ENCODE data around the gene PLXDC2. TPM values are rescaled to one million over a fixed set of nuclear protein-coding genes. Genes with fewer than 3 reads are reported as not detected.

Gene PLXDC2
- total RNA-seq, 1 experiment from 2014 or later, result 21.9 TPM

DNA sequence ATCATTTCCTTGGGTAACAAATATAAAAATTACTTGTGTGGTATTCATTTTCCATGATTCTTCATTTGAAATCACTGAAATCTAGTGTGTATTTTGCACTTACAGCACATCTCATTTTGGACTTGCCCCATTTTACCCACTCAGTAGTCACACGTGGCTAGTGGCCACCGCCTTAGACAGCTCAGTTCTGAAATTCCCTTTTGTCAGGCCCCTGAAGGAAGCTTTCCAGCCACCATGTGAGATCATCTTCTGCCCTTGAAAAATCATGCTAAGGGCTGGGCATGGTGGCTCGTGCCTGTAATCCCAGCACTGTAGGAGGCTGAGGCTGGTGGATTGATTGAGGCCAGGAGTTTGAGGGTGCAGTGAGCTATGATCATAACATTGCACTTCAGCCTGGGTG, 79.3 kb downstream of the PLXDC2 start:
- no peaks in the 10 kb centered on the region for H3K36me3 ChIP-seq (replicated peaks; ENCODE audit: control insufficient read depth, insufficient read depth, low read length)
- H3K4me3 ChIP-seq (ENCODE audit: insufficient read depth, low read depth, low read length), result no peak overlapping the region
- H3K27me3 ChIP-seq (ENCODE audit: control insufficient read depth, insufficient read depth, low read length), result no peaks in the 10 kb centered on the region
- no peak for DNase-seq

DNA sequence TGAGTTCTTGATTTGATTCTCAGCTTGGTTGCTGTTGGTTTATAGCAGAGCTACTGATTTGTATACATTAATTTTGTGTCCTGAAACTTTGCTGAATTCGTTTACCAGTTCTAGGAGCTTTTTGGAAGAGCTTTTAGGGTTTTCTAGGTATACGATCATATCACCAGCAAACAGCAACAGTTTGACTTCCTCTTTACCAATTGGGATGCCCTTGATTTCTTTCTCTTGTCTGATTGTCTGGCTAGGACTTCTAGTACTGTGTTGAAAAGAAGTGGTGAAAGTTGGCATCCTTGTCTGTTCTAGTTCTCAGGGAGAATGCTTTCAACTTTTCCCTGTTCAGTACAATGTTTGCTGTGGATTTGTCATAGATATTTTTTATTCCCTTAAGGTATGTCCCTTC, 86.2 kb downstream of the PLXDC2 start:
- DNase-seq, result no peak

GRCh38 chr10:19904202-19904661, 88.0 kb downstream of the PLXDC2 start:
- H3K36me3 ChIP-seq (replicated peaks; ENCODE audit: control insufficient read depth, insufficient read depth, low read length), result no peaks in the 10 kb centered on the region
- DNase-seq, result no peak
- H3K27me3 ChIP-seq (ENCODE audit: control insufficient read depth, insufficient read depth, low read length), result no peaks in the 10 kb centered on the region
- no peak overlapping the region for H3K4me3 ChIP-seq (ENCODE audit: insufficient read depth, low read depth, low read length)

More for the DNA sequence above, 86.2 kb downstream of the PLXDC2 start:
- H3K27me3 ChIP-seq (ENCODE audit: control insufficient read depth, insufficient read depth, low read length), result no peaks in the 10 kb centered on the region
- H3K4me3 ChIP-seq (ENCODE audit: insufficient read depth, low read depth, low read length), result no peak overlapping the region
- no peaks in the 10 kb centered on the region for H3K36me3 ChIP-seq (replicated peaks; ENCODE audit: control insufficient read depth, insufficient read depth, low read length)

DNA sequence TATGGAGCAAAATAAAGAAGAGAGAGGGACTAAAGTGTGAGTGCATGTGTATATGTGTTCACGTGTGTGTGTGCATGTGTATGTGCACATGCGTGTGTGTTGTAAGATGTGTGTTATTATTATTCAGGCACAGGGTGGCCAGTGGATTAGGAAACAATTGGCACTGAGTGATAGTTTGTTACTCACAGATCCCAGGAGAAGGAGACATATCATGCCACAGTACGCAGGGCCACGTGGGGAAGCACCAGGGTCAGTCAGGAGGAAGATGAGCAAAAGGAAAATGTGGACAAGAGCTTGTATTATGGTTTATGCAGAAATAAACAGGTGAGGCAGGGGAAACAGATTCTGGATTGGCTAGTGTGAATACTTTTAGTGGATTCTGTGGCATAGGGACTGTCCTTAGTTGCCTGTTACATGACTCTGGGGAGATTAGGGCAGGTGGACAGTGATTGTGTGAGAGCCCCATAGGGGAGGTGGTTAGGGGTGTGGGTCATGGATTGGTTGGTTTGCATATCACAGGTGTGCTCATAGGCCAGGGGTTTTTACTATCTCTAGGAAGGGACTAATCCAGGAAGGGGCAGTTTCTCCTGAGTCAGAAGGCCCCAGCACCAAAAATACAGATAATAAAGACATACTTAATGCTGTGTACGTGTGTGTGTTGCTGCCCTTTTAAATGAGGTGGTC, 90.0 kb downstream of the PLXDC2 start:
- no peaks in the 10 kb centered on the region for H3K36me3 ChIP-seq (replicated peaks; ENCODE audit: control insufficient read depth, insufficient read depth, low read length)
- H3K4me3 ChIP-seq (ENCODE audit: insufficient read depth, low read depth, low read length), result no peak overlapping the region
- no peak for DNase-seq
- H3K27me3 ChIP-seq (ENCODE audit: control insufficient read depth, insufficient read depth, low read length), result no peaks in the 10 kb centered on the region

DNA sequence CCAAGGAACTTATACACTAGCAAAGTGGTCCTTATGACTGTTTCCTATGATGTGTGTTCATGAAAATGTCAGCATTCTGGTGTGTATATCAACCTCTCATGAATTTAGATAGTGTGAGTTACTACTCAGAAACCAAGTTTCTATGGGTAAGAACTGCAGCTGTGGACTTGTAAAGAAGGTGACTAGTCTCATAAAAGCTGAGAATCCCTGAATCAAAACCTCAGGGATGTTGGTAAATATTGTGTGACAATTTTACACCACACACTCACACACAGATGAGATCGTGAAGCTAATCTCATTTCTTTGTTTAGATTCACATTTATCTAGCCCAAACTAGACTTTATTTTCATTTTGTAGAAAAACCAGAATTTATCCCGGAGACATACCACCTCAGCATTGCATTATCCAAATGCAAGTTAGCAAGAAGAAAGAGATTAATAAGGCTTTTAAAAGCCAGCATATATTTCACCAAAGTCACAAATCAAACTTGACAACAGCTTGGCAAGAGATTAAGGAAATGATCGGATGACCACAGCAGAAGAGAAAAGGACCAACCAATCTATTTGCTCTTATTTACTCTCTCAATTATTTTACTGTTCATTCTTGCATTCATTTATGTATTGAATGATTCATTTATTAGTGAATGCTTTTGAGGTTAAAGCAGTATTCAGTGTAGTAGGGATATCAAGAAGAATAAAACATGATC, 92.9 kb downstream of the PLXDC2 start:
- H3K4me3 ChIP-seq (ENCODE audit: insufficient read depth, low read depth, low read length), result no peak overlapping the region
- no peak for DNase-seq
- H3K27me3 ChIP-seq (ENCODE audit: control insufficient read depth, insufficient read depth, low read length), result no peaks in the 10 kb centered on the region
- no peaks in the 10 kb centered on the region for H3K36me3 ChIP-seq (replicated peaks; ENCODE audit: control insufficient read depth, insufficient read depth, low read length)

DNA sequence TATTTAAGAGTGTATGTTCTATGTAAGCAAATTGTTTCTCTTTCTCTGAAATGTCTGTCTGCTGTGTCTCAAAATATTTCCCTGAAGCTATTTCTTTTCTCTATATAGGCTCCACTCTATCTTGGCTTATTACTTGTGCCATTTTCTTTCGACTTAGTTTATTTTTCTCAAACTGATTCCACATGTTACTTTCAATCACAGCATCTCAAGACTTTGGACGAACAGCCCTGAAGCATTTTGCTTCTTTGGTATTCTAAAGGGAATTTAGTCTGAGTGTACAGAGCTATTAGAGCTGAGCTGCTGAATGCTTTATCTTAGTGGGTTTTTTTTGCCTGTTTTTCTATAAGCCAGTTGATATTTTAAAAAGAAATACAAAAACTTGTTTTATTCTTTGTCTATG, 95.7 kb downstream of the PLXDC2 start:
- Histone ChIP-seq H3K27me3 (ENCODE audit: control insufficient read depth, insufficient read depth, low read length) (no peaks in the 10 kb centered on the region), H3K36me3 (replicated peaks; ENCODE audit: control insufficient read depth, insufficient read depth, low read length) (no peaks in the 10 kb centered on the region), H3K4me3 (ENCODE audit: insufficient read depth, low read depth, low read length) (no peak overlapping the region)
- no peak for DNase-seq

GRCh38 chr10:19913987-19914386, 97.8 kb downstream of the PLXDC2 start:
- H3K27me3 ChIP-seq (ENCODE audit: control insufficient read depth, insufficient read depth, low read length), result no peaks in the 10 kb centered on the region
- no peak overlapping the region for H3K4me3 ChIP-seq (ENCODE audit: insufficient read depth, low read depth, low read length)
- no peaks in the 10 kb centered on the region for H3K36me3 ChIP-seq (replicated peaks; ENCODE audit: control insufficient read depth, insufficient read depth, low read length)
- no peak for DNase-seq

- Histone ChIP-seq H3K27me3 (ENCODE audit: control insufficient read depth, insufficient read depth, low read length) (no peaks in the 10 kb centered on the region), H3K4me3 (ENCODE audit: insufficient read depth, low read depth, low read length) (no peak overlapping the region), H3K36me3 (replicated peaks; ENCODE audit: control insufficient read depth, insufficient read depth, low read length) (no peaks in the 10 kb centered on the region)
- no peak for DNase-seq
These were observed 98.9 kb downstream of the PLXDC2 start for GRCh38 chr10:19915125-19915524.

DNA sequence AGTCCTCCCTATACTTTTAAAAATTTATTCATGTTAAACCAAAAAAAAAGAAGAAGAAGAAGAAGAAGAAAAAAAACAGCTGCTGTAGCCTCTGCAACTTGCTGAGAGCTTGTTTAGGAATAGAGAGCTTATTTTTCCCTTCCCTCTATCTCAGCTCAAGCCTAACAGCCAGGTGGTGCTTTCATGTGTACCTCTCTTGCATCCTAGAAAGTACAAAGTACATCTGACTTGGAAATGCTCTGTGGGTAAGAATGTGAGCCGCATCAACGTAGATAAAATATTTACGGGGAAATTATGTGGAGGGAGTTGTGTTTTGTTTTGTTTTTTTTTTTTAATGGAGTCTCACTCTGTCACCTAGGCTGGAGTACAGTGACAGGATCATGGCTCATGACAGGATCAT, 99.6 kb downstream of the PLXDC2 start:
- Histone ChIP-seq H3K27me3 (ENCODE audit: control insufficient read depth, insufficient read depth, low read length) (no peaks in the 10 kb centered on the region), H3K36me3 (replicated peaks; ENCODE audit: control insufficient read depth, insufficient read depth, low read length) (no peaks in the 10 kb centered on the region), H3K4me3 (ENCODE audit: insufficient read depth, low read depth, low read length) (no peak overlapping the region)
- DNase-seq, result no peak

GRCh38 chr10:19917751-19918478, 101.7 kb downstream of the PLXDC2 start:
- no peaks in the 10 kb centered on the region for H3K36me3 ChIP-seq (replicated peaks; ENCODE audit: control insufficient read depth, insufficient read depth, low read length)
- DNase-seq, result no peak
- H3K27me3 ChIP-seq (ENCODE audit: control insufficient read depth, insufficient read depth, low read length), result no peaks in the 10 kb centered on the region
- no peak overlapping the region for H3K4me3 ChIP-seq (ENCODE audit: insufficient read depth, low read depth, low read length)

DNA sequence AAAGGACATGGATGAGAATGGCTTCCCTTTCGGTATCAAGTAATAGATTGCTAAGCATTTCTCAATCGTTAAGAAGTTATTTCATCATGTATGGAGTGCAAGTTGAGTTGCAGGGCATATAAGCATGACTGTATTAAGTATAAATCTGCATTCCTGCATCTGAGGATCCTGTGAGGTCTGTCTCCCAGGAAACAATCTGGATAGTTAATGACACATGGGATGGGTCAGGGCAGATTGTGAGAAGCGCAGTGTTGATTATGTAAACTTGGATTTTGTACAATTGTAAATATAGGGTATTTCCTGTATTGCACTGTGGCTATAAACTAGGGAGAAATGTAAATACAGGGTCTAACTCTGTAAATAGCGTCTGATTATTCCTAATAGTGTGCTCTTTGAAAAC, 102.6 kb downstream of the PLXDC2 start:
- Histone ChIP-seq H3K27me3 (ENCODE audit: control insufficient read depth, insufficient read depth, low read length) (no peaks in the 10 kb centered on the region), H3K36me3 (replicated peaks; ENCODE audit: control insufficient read depth, insufficient read depth, low read length) (no peaks in the 10 kb centered on the region), H3K4me3 (ENCODE audit: insufficient read depth, low read depth, low read length) (no peak overlapping the region)
- no peak for DNase-seq

- Histone ChIP-seq H3K4me3 (ENCODE audit: insufficient read depth, low read depth, low read length) (no peak overlapping the region), H3K36me3 (replicated peaks; ENCODE audit: control insufficient read depth, insufficient read depth, low read length) (no peaks in the 10 kb centered on the region), H3K27me3 (ENCODE audit: control insufficient read depth, insufficient read depth, low read length) (no peaks in the 10 kb centered on the region)
- DNase-seq, result no peak
These were observed 103.4 kb downstream of the PLXDC2 start for GRCh38 chr10:19919671-19920070.

DNA sequence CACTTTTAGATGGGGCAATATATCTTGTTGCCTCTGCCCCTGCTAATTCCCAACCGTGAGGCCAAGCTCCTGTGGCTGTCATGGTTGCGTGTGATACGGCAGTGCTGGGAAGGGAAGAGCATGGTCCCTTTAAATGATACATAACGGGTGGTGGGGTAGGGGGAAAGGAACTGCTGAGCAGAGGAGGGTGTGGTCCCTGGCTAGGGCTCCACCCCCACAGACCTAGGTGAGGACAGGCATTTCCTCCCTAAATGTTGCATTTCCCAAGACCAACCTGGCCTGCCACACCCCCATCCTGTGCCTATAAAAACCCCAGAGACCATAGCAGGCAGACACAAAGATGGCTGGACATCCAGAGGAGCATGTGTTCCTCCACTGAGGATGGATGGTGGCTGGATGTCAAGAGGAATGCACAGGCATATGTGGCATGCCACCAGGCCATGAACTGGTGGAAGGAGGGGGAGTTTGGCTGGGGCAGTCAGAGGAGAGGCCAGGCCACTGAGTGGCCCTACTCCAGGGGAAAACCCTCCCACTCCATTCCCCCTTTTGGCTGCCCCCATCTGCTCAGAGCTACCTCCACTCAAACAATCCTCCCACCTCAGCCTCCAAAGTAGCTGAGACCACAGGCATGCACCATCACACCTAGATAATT, 104.0 kb downstream of the PLXDC2 start:
- no peaks in the 10 kb centered on the region for H3K27me3 ChIP-seq (ENCODE audit: control insufficient read depth, insufficient read depth, low read length)
- no peak for DNase-seq
- H3K36me3 ChIP-seq (replicated peaks; ENCODE audit: control insufficient read depth, insufficient read depth, low read length), result no peaks in the 10 kb centered on the region
- no peak overlapping the region for H3K4me3 ChIP-seq (ENCODE audit: insufficient read depth, low read depth, low read length)

DNA sequence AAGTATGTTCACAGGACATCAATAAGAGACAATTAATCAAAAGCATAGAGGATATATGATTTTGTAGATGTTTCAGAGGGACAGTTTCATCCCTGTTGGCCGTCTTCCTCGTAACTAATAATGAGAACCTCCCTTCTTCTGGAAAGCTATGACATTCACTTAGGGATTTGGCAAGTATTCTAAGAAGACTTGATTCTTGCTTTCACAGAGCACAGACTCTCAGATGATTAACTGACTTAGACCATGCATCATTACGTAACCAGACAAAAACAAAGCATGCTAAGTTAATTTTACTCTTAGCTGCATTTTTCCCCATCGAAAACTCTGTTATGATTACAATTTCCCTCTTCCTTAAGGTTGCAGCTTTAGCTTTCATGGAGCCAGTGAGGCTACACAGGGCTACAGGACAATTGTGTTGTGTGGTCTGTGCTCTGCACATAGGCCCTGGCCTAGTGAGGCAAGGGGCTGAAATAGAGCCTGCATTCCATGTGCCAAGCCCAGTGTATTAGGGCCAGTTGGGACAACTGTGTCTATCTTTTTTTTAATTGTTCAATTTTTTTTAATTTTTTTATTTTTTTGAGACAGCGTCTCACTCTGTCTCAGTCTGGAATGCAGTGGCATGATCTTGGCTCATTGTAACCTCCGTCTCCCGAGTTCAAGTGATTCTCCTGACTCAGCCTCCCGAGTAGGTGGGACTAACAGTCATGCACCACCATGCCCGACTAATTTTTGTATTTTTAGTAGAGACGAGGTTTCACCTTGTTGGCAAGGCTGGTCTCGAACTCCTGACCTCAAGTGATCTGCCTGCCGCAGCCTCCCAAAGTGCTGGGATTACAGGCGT, 105.3 kb downstream of the PLXDC2 start:
- Histone ChIP-seq H3K27me3 (ENCODE audit: control insufficient read depth, insufficient read depth, low read length) (no peaks in the 10 kb centered on the region), H3K4me3 (ENCODE audit: insufficient read depth, low read depth, low read length) (no peak overlapping the region), H3K36me3 (replicated peaks; ENCODE audit: control insufficient read depth, insufficient read depth, low read length) (no peaks in the 10 kb centered on the region)
- no peak for DNase-seq

All from H7 (cell line).